ENCODE measurements around the gene DMBT1. TPM values are rescaled to one million over a fixed set of nuclear protein-coding genes. Genes with fewer than 3 reads are reported as not detected.

DMBT1 gene
- total RNA-seq, 2 experiments from 2014 or later, result not detected

- Histone ChIP-seq H3K4me1 (ENCODE audit: insufficient read depth, low read length, poor library complexity, severe bottlenecking) (no peaks in the 10 kb centered on the region), H4K20me1 (ENCODE audit: insufficient read depth, low read length) (no peaks in the 10 kb centered on the region), H3K9me2 (ENCODE audit: insufficient read depth, low read length) (no peaks in the 10 kb centered on the region), H2AFZ (ENCODE audit: low read length) (no peak overlapping the region), H3K9me3 (ENCODE audit: low read length) (no peaks in the 10 kb centered on the region), H3K27ac (ENCODE audit: low read depth, low read length, poor library complexity, severe bottlenecking) (no peak overlapping the region), H3K36me3 (ENCODE audit: insufficient read depth, low read length) (no peaks in the 10 kb centered on the region), H3K4me3 (ENCODE audit: low read depth, low read length, poor library complexity, severe bottlenecking) (no peak overlapping the region), H3K4me2 (ENCODE audit: low read length) (no peak overlapping the region), H3K79me2 (ENCODE audit: insufficient read depth, low read depth, low read length) (no peaks in the 10 kb centered on the region)
- ChIA-PET CTCF (ENCODE audit: unreplicated experiment) (no interaction called here), POLR2A (no interaction called here)
- DNase-seq (ENCODE audit: low spot score), result peak; percentile 7
- no TSS peak for BruUV-seq (replicated peaks)
- no peak for TF ChIP-seq EZH2phosphoT487 (IDR thresholded peaks at IDR 0.05; ENCODE audit: borderline replicate concordance, low read depth, low read length)
- TF ChIP-seq CTCF (conservative IDR thresholded peaks at IDR 0.05; ENCODE audit: low read length), result peak; percentile 78
- intact Hi-C loops (cut with micrococcal nuclease; ENCODE audit: unreplicated experiment), result loop anchor here (10.0 kb wide), 2 partner anchors 122 to 138 kb away; no protein-coding TSS in a partner anchor
Observed at GRCh38 chr10:122567056-122567660, 6.6 kb downstream of the DMBT1 start.

GRCh38 chr10:122568551-122568950 is 8.0 kb downstream of the DMBT1 start:
- Histone ChIP-seq H3K4me3 (ENCODE audit: low read depth, low read length, poor library complexity, severe bottlenecking) (no peak overlapping the region), H3K4me2 (ENCODE audit: low read length) (no peak overlapping the region), H3K36me3 (ENCODE audit: insufficient read depth, low read length) (no peaks in the 10 kb centered on the region), H4K20me1 (ENCODE audit: insufficient read depth, low read length) (no peaks in the 10 kb centered on the region), H3K27ac (ENCODE audit: low read depth, low read length, poor library complexity, severe bottlenecking) (no peak overlapping the region), H3K9me2 (ENCODE audit: insufficient read depth, low read length) (no peaks in the 10 kb centered on the region), H3K4me1 (ENCODE audit: insufficient read depth, low read length, poor library complexity, severe bottlenecking) (no peaks in the 10 kb centered on the region), H2AFZ (ENCODE audit: low read length) (no peak overlapping the region), H3K79me2 (ENCODE audit: insufficient read depth, low read depth, low read length) (no peaks in the 10 kb centered on the region), H3K9me3 (ENCODE audit: low read length) (no peaks in the 10 kb centered on the region)
- CTCF ChIA-PET (ENCODE audit: unreplicated experiment), result no interaction called here
- intact Hi-C loops (cut with micrococcal nuclease; ENCODE audit: unreplicated experiment), result loop anchor here (10.0 kb wide), 2 partner anchors 124 to 136 kb away; no protein-coding TSS in a partner anchor
- DNase-seq (ENCODE audit: low spot score), result no peak
- no TSS peak for BruUV-seq (replicated peaks)
- TF ChIP-seq EZH2phosphoT487 (IDR thresholded peaks at IDR 0.05; ENCODE audit: borderline replicate concordance, low read depth, low read length), result no peak
- no peak for TF ChIP-seq CTCF (conservative IDR thresholded peaks at IDR 0.05; ENCODE audit: low read length)
- POLR2A ChIA-PET, result no interaction called here

- H2AFZ ChIP-seq (ENCODE audit: low read length), result no peak overlapping the region
- no peak for DNase-seq (ENCODE audit: low spot score)
- ChIA-PET CTCF (ENCODE audit: unreplicated experiment) (no interaction called here), POLR2A (no interaction called here)
- no peaks in the 10 kb centered on the region for H4K20me1 ChIP-seq (ENCODE audit: insufficient read depth, low read length)
- no peaks in the 10 kb centered on the region for H3K9me2 ChIP-seq (ENCODE audit: insufficient read depth, low read length)
- H3K27ac ChIP-seq (ENCODE audit: low read depth, low read length, poor library complexity, severe bottlenecking), result no peak overlapping the region
- BruUV-seq (replicated peaks), result no TSS peak
- no peaks in the 10 kb centered on the region for H3K36me3 ChIP-seq (ENCODE audit: insufficient read depth, low read length)
- H3K4me1 ChIP-seq (ENCODE audit: insufficient read depth, low read length, poor library complexity, severe bottlenecking), result no peaks in the 10 kb centered on the region
- H3K9me3 ChIP-seq (ENCODE audit: low read length), result no peaks in the 10 kb centered on the region
- no peak for TF ChIP-seq EZH2phosphoT487 (IDR thresholded peaks at IDR 0.05; ENCODE audit: borderline replicate concordance, low read depth, low read length)
- no peak for TF ChIP-seq CTCF (conservative IDR thresholded peaks at IDR 0.05; ENCODE audit: low read length)
- intact Hi-C loops (cut with micrococcal nuclease; ENCODE audit: unreplicated experiment), result no loop called here
- H3K79me2 ChIP-seq (ENCODE audit: insufficient read depth, low read depth, low read length), result no peaks in the 10 kb centered on the region
- no peak overlapping the region for H3K4me3 ChIP-seq (ENCODE audit: low read depth, low read length, poor library complexity, severe bottlenecking)
- H3K4me2 ChIP-seq (ENCODE audit: low read length), result no peak overlapping the region
Observed at GRCh38 chr10:122570920-122571319, 10.4 kb downstream of the DMBT1 start.

Measured in OCI-LY7 (cell line).